Measurements from ENCODE around the gene CLHC1.

Gene CLHC1

DNA sequence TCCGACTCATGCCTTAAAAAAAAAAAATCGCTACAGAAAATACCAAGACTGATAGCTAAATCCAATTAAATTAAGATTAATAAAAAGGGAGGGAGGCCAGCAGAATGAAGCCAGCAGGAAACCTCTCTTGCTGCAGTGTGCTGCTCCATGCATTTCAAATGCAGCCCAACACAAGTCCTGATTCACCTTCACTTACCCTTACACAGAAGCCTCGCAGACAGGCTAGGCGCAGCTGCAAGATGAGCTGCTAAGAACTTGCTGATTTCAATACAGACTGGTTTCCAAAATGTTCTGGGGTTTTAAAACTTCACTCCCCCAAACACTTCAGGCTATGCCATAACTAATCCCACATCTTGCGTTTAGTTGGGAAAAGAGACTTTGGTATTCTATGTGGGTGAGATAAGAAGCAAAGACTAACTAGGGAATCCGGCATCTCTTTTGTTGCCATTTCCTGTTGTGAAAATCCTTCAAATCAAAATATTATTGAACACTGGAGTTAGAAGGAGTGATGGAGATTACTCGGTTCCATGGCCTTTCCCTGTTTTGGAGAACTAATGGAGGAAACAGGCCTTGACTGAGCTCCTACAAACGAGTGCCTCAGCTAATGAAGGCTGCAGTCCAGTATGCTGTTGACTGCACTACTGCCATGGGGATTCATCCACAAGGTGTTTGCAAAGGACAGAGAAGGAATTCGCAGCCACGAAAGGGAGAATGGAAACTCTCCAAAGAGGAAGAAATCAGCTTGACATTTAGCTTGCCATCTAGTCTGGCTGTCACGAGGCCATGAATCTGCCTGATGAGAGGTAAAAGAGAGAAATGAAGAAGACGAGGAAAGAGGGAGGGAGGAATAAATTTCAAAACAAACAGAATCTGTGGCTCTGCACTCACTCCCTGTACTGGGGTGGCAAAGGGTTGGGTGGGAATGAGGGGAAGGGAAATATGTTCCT, 67.3 kb downstream of the CLHC1 start:
- TF ChIP-seq, protein P1, sequence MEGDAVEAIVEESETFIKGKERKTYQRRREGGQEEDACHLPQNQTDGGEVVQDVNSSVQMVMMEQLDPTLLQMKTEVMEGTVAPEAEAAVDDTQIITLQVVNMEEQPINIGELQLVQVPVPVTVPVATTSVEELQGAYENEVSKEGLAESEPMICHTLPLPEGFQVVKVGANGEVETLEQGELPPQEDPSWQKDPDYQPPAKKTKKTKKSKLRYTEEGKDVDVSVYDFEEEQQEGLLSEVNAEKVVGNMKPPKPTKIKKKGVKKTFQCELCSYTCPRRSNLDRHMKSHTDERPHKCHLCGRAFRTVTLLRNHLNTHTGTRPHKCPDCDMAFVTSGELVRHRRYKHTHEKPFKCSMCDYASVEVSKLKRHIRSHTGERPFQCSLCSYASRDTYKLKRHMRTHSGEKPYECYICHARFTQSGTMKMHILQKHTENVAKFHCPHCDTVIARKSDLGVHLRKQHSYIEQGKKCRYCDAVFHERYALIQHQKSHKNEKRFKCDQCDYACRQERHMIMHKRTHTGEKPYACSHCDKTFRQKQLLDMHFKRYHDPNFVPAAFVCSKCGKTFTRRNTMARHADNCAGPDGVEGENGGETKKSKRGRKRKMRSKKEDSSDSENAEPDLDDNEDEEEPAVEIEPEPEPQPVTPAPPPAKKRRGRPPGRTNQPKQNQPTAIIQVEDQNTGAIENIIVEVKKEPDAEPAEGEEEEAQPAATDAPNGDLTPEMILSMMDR (conservative IDR thresholded peaks at IDR 0.05; ENCODE audit: low read length): no peak
- H3K4me3 ChIP-seq (ENCODE audit: low read length): no peak overlapping the region
- DNase-seq (ENCODE audit: low read depth): no peak

- H3K4me3 ChIP-seq (ENCODE audit: low read length): no peak overlapping the region
- DNase-seq (ENCODE audit: low read depth): no peak
- TF ChIP-seq, protein P1 (conservative IDR thresholded peaks at IDR 0.05; ENCODE audit: low read length): no peak
Observed at GRCh38 chr2:55163941-55164390, 68.1 kb downstream of the CLHC1 start.

DNA sequence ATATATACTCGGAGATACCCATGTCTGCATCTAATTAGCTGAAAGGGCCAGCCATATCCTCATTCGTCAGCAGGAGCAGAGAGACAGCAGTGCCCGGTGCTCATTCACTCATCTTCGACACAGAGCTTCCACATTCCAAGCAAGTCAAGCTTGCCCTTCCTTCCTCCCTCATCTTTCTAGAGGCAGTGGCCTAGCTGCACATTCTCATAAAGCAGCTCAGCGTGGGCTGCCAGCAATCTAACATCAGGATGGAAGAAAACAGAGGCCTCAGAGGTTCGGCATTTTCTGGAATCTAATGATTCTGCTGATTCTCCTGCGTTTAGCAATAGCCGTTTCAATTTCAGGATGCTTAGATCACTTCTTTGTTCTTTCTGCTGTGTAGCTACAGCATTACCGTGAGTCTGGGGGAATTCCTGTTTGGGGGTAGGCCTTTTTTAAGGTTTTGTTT, 68.8 kb downstream of the CLHC1 start:
- TF ChIP-seq, protein P1 (conservative IDR thresholded peaks at IDR 0.05; ENCODE audit: low read length): 0 out of 2 replicates have a peak, but pooled peaks have one; percentile 5
- DNase-seq (ENCODE audit: low read depth): peak; percentile 91
- peak overlapping the region; percentile 24 for H3K4me3 ChIP-seq (ENCODE audit: low read length)

DNA sequence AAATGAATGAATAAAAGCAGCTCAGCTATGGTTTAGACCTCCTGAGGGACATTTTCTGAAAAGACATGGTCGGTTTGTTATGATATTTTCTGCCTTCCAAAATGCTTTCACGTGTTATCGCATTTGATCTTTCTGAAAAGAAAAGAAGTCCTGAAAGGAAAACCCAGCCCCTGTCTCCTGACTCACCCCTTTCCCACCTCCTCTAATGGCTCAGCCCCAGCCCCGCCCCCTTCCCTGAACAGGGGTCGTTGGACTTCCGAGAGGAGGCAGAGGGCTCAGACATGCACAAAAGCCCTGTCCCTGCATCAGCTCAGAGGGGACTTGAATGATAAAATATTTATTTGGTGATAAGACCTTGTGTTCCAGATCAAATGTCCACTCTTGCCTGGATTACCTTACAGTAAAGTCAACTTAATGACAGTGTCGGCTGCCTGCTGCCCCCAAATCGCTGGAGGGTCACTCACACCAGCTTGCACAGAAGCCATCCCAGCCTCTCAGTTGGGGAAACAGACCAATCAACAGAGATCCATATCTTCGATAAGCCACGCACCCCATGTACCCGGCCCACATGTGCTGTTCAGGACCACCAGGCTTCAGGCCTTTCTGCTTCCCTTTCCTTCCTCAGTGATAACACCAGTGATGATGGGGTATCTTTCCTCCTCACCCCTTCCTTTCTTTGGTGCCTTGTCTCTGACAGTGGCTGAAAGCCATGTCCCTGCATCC, 69.6 kb downstream of the CLHC1 start:
- H3K4me3 ChIP-seq (ENCODE audit: low read length): no peak overlapping the region
- TF ChIP-seq, protein P1 (conservative IDR thresholded peaks at IDR 0.05; ENCODE audit: low read length): no peak
- DNase-seq (ENCODE audit: low read depth): no peak

DNA sequence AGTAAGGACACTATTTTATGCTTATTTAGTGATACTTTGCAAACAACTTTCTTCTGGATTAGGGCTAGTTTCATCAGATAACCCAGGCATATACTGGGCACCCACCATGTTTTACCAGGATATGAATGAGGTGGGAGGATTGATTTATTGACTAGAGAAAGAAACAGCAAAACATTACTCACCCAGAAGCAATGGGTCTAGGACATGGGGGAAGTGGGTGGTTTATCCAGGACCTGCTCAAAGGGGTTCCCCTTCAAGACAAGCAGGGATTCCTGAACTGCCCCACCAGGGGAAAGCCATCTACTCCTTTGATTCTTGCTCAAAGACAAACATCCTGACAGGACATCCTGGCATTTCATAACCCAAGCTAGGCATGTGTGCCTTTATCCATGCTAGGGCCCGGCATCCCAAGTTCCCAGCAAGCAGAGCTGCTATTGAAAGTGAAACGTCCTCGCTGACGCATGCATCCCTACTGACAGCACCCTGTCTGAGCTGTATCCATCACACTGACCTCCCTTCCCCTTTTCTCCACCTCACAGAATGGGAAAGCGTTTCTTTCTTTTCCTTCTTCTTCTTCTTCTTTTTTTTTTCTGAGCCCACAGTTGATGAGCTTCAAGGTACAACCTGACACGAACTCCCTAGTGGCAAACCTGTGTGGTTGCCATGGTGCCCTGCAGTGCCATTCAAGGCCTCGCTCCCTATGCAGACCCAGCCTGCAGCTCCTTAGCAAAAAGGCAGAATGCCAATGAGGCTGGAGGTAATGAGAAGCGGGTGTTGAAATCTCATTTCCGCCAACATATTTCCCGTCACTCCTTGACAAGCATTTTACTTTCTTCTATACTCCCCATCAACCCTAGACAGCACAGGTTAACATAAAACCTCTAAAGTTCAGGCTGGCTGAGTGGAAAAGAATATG, 70.5 kb downstream of the CLHC1 start:
- H3K4me3 ChIP-seq (ENCODE audit: low read length): no peak overlapping the region
- DNase-seq (ENCODE audit: low read depth): no peak
- TF ChIP-seq, protein P1 (conservative IDR thresholded peaks at IDR 0.05; ENCODE audit: low read length): no peak

GRCh38 chr2:55160422-55160821, 71.7 kb downstream of the CLHC1 start:
- TF ChIP-seq, protein P1 (conservative IDR thresholded peaks at IDR 0.05; ENCODE audit: low read length): no peak
- DNase-seq (ENCODE audit: low read depth): no peak
- no peak overlapping the region for H3K4me3 ChIP-seq (ENCODE audit: low read length)
